ENCODE data around the gene WDFY4. TPM values are rescaled to one million over a fixed set of nuclear protein-coding genes. Genes with fewer than 3 reads are reported as not detected.

The WDFY4 gene
- total RNA-seq, 6 donors from 2014 or later: 10.1 to 48.9 (median 32.1) TPM

GRCh38 chr10:48965460-48965859 is 280.8 kb downstream of the WDFY4 start:
- Histone ChIP-seq H3K27me3 (no peaks in the 10 kb centered on the region), H3K4me1 (no peaks in the 10 kb centered on the region), H3K4me3 (no peak overlapping the region), H3K9me3 (no peaks in the 10 kb centered on the region), H3K27ac (no peak overlapping the region), H3K36me3 (no peaks in the 10 kb centered on the region)
- WGBS, 2 donors: 86 to 98% methylated on average over 4 of the region's 4 CpGs
- TF ChIP-seq POLR2AphosphoS5 (IDR thresholded peaks at IDR 0.05) (no peak), EP300 (IDR thresholded peaks at IDR 0.05) (no peak), CTCF (IDR thresholded peaks at IDR 0.05) (no peak), POLR2A (IDR thresholded peaks at IDR 0.05) (no peak)
- DNase-seq: no peak
- no peak for ATAC-seq (ENCODE audit: low FRiP score in 2 of 2)

GRCh38 chr10:48968036-48968435 is 283.4 kb downstream of the WDFY4 start:
- no peak overlapping the region for H3K27ac ChIP-seq
- H3K4me3 ChIP-seq: no peak overlapping the region
- DNase-seq (no peak), ATAC-seq (ENCODE audit: low FRiP score in 2 of 2) (no peak)
- H3K9me3 ChIP-seq: no peaks in the 10 kb centered on the region
- no peaks in the 10 kb centered on the region for H3K27me3 ChIP-seq
- WGBS, 2 donors: 90 to 93% methylated on average over 2 to 3 of the region's 3 CpGs
- TF ChIP-seq POLR2AphosphoS5 (IDR thresholded peaks at IDR 0.05) (no peak), EP300 (IDR thresholded peaks at IDR 0.05) (no peak), CTCF (IDR thresholded peaks at IDR 0.05) (no peak), POLR2A (IDR thresholded peaks at IDR 0.05) (no peak)
- H3K4me1 ChIP-seq: no peaks in the 10 kb centered on the region
- no peaks in the 10 kb centered on the region for H3K36me3 ChIP-seq

- TF ChIP-seq POLR2A (IDR thresholded peaks at IDR 0.05) (no peak), POLR2AphosphoS5 (IDR thresholded peaks at IDR 0.05) (no peak), EP300 (IDR thresholded peaks at IDR 0.05) (no peak), CTCF (IDR thresholded peaks at IDR 0.05) (no peak)
- H3K36me3 ChIP-seq: no peaks in the 10 kb centered on the region
- H3K27ac ChIP-seq: no peak overlapping the region
- ATAC-seq (ENCODE audit: low FRiP score in 2 of 2) (no peak), DNase-seq (peak in 1 of 2 donors; percentile 56)
- no peak overlapping the region for H3K4me3 ChIP-seq
- no peaks in the 10 kb centered on the region for H3K4me1 ChIP-seq
- 91 to 95% methylated on average over 8 to 14 of the region's 14 CpGs for WGBS, 2 donors
- no peaks in the 10 kb centered on the region for H3K9me3 ChIP-seq
- no peaks in the 10 kb centered on the region for H3K27me3 ChIP-seq
These were observed 285.4 kb downstream of the WDFY4 start for GRCh38 chr10:48970046-48970445.

- WGBS, 2 donors: 85 to 88% methylated on average over 4 of the region's 4 CpGs
- no peaks in the 10 kb centered on the region for H3K27me3 ChIP-seq
- H3K9me3 ChIP-seq: no peaks in the 10 kb centered on the region
- DNase-seq (no peak), ATAC-seq (ENCODE audit: low FRiP score in 2 of 2) (no peak)
- H3K4me3 ChIP-seq: no peak overlapping the region
- H3K4me1 ChIP-seq: no peaks in the 10 kb centered on the region
- TF ChIP-seq CTCF (IDR thresholded peaks at IDR 0.05) (no peak), POLR2A (IDR thresholded peaks at IDR 0.05) (no peak), EP300 (IDR thresholded peaks at IDR 0.05) (no peak), POLR2AphosphoS5 (IDR thresholded peaks at IDR 0.05) (no peak)
- no peaks in the 10 kb centered on the region for H3K36me3 ChIP-seq
- H3K27ac ChIP-seq: no peak overlapping the region
These were observed 286.0 kb downstream of the WDFY4 start for GRCh38 chr10:48970654-48971053.

- H3K9me3 ChIP-seq: no peaks in the 10 kb centered on the region
These were observed 288.4 kb downstream of the WDFY4 start for GRCh38 chr10:48973065-48973464.

More at GRCh38 chr10:48973065-48973464, 288.4 kb downstream of the WDFY4 start:
- WGBS, 2 donors: 84 to 87% methylated on average over 5 of the region's 5 CpGs
- no peaks in the 10 kb centered on the region for H3K4me1 ChIP-seq
- no peaks in the 10 kb centered on the region for H3K27me3 ChIP-seq
- H3K27ac ChIP-seq: no peak overlapping the region
- ATAC-seq (ENCODE audit: low FRiP score in 2 of 2) (no peak), DNase-seq (no peak)
- TF ChIP-seq POLR2AphosphoS5 (IDR thresholded peaks at IDR 0.05) (no peak), CTCF (IDR thresholded peaks at IDR 0.05) (no peak), EP300 (IDR thresholded peaks at IDR 0.05) (no peak), POLR2A (IDR thresholded peaks at IDR 0.05) (no peak)
- H3K36me3 ChIP-seq: no peaks in the 10 kb centered on the region
- H3K4me3 ChIP-seq: no peak overlapping the region
